ENCODE measurements around the gene CYP3A7.

- TF ChIP-seq CTCF (optimal IDR thresholded peaks at IDR 0.05 in 1 of 3, IDR thresholded peaks at IDR 0.05 in 1 of 3, conservative IDR thresholded peaks at IDR 0.05 in 1 of 3; ENCODE audit: extremely low read depth in 1 of 3, insufficient read depth in 2 of 3, low read length in 3 of 3) (no peak), EZH2 (IDR thresholded peaks at IDR 0.05; ENCODE audit: low read length) (no peak)
These were observed 27.9 kb downstream of the CYP3A7 start for GRCh38 chr7:99707096-99707495.

All from keratinocyte (primary cell).